ENCODE data around the gene TBX15.
"Not testable (repeated sequence)": the region's sequence is repeated elsewhere in the genome, so short reads cannot be mapped to it uniquely, and the experiment has no call there.

Gene TBX15

GRCh38 chr1:118960567-118961136 lies 27.5 kb downstream of the TBX15 start:
- TF ChIP-seq CTBP1 (IDR thresholded peaks at IDR 0.05; ENCODE audit: borderline replicate concordance) (no peak), TARDBP (IDR thresholded peaks at IDR 0.05) (no peak), SUZ12 (IDR thresholded peaks at IDR 0.05) (no peak), HDGF (IDR thresholded peaks at IDR 0.05; ENCODE audit: borderline replicate concordance) (no peak), PKNOX1 (IDR thresholded peaks at IDR 0.05) (no peak), FOXA1 (IDR thresholded peaks at IDR 0.05) (no peak), FOXK2 (IDR thresholded peaks at IDR 0.05) (no peak), ARNT (IDR thresholded peaks at IDR 0.05) (no peak), ELF4 (IDR thresholded peaks at IDR 0.05) (no peak), LEF1 (IDR thresholded peaks at IDR 0.05; ENCODE audit: borderline replicate concordance) (no peak)
- DNase-seq (ENCODE audit: extremely low spot score): no peak
- CTCF ChIA-PET: no interaction called here
- POLR2A ChIA-PET: no interaction called here

DNA sequence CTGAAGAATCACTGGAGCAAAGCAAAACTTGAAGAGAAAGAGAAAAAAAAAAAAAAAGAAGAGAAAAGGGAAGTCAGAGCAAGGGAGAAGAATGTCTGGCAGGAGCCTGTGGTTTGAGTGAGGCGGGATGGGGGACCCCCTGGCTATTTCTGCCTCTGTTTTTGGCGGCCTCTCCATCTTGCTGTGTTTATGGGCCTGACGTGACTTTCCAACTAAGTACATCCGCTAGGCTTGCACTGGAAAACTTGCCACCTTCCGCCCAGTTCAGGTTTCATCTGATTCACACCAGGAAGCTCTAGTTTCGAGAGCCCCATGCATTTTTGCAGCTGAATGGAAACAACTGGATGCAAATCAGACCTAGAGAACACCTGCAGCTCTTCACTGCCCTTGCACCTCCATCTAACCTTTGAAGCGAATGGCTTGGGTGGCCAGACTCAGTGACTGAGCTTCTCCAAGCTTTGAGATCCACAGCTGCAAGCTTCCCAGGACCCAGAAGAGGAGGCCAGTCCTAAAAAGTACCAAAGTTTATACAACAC lies 28.0 kb downstream of the TBX15 start:
- ChIA-PET POLR2A (no interaction called here), CTCF (no interaction called here)
- TF ChIP-seq SUZ12 (IDR thresholded peaks at IDR 0.05): no peak
- no peak for TF ChIP-seq CTBP1 (IDR thresholded peaks at IDR 0.05; ENCODE audit: borderline replicate concordance)
- no peak for TF ChIP-seq TARDBP (IDR thresholded peaks at IDR 0.05)
- TF ChIP-seq SP1 (IDR thresholded peaks at IDR 0.05): no peak
- TF ChIP-seq L3MBTL2 (conservative IDR thresholded peaks at IDR 0.05): no peak
- no peak for TF ChIP-seq ELF4 (IDR thresholded peaks at IDR 0.05)
- no peak for DNase-seq (ENCODE audit: extremely low spot score)

GRCh38 chr1:118958937-118959631 lies 29.1 kb downstream of the TBX15 start:
- POLR2A ChIA-PET: interaction anchor here (1.2 kb wide), 1 partner anchor 10 kb away, joined by 3 read pairs; no protein-coding TSS in a partner anchor
- DNase-seq (ENCODE audit: extremely low spot score): no peak
- CTCF ChIA-PET: no interaction called here
- TF ChIP-seq L3MBTL2 (conservative IDR thresholded peaks at IDR 0.05): no peak
- TF ChIP-seq SP1 (IDR thresholded peaks at IDR 0.05): no peak
- TF ChIP-seq LEF1 (IDR thresholded peaks at IDR 0.05; ENCODE audit: borderline replicate concordance): no peak
- TF ChIP-seq FOXM1 (IDR thresholded peaks at IDR 0.05; ENCODE audit: borderline replicate concordance): no peak
- TF ChIP-seq FOXK2 (IDR thresholded peaks at IDR 0.05): no peak
- no peak for TF ChIP-seq CTBP1 (IDR thresholded peaks at IDR 0.05; ENCODE audit: borderline replicate concordance)
- TF ChIP-seq SUZ12 (IDR thresholded peaks at IDR 0.05): no peak
- no peak for TF ChIP-seq PKNOX1 (IDR thresholded peaks at IDR 0.05)
- no peak for TF ChIP-seq BHLHE40 (IDR thresholded peaks at IDR 0.05; ENCODE audit: borderline replicate concordance)

DNA sequence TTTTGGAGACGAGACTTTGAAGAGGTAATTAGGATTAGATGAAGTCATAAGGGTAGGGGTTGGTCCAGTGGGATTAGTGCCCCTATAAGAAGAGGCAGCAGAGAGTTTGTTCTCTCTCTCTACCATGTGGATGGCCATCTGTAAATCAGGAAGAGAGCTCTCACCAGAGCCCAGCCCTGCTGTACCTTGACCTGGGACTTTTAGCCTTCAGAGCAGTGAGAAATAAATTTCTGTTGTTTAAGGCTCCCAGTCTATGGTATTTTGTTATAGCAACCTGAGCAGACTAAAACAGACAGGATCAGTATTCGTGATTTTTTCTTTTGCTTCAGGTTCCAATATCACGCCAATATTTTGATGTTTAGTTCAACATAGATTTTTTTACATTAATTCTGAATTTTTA lies 30.0 kb downstream of the TBX15 start:
- DNase-seq (ENCODE audit: extremely low spot score): no peak
- CTCF ChIA-PET: no interaction called here
- TF ChIP-seq ELF4 (IDR thresholded peaks at IDR 0.05) (no peak), ARNT (IDR thresholded peaks at IDR 0.05) (no peak)
- POLR2A ChIA-PET: no interaction called here

GRCh38 chr1:118957579-118957978 lies 30.6 kb downstream of the TBX15 start:
- DNase-seq (ENCODE audit: extremely low spot score); POLR2A ChIA-PET; CTCF ChIA-PET: not testable (repeated sequence)

GRCh38 chr1:118954301-118954905 lies 33.7 kb downstream of the TBX15 start:
- ChIA-PET POLR2A (no interaction called here), CTCF (no interaction called here)
- TF ChIP-seq TARDBP (IDR thresholded peaks at IDR 0.05): no peak
- TF ChIP-seq NFRKB (IDR thresholded peaks at IDR 0.05): no peak
- no peak for TF ChIP-seq LEF1 (IDR thresholded peaks at IDR 0.05; ENCODE audit: borderline replicate concordance)
- no peak for DNase-seq (ENCODE audit: extremely low spot score)

GRCh38 chr1:118951270-118951936 lies 36.7 kb downstream of the TBX15 start:
- TF ChIP-seq ELF4 (IDR thresholded peaks at IDR 0.05) (no peak), LEF1 (IDR thresholded peaks at IDR 0.05; ENCODE audit: borderline replicate concordance) (no peak), BHLHE40 (IDR thresholded peaks at IDR 0.05; ENCODE audit: borderline replicate concordance) (no peak), FOXA1 (IDR thresholded peaks at IDR 0.05) (no peak), ARNT (IDR thresholded peaks at IDR 0.05) (no peak)
- DNase-seq (ENCODE audit: extremely low spot score): no peak
- POLR2A ChIA-PET: no interaction called here
- CTCF ChIA-PET: interaction anchor here (0.6 kb wide), 1 partner anchor 392 kb away, joined by 3 read pairs; no protein-coding TSS in a partner anchor
